ENCODE results near the gene TPD52L1. TPM values are rescaled to one million over a fixed set of nuclear protein-coding genes. Genes with fewer than 3 reads are reported as not detected.

The TPD52L1 gene
- total and polyA plus RNA-seq, 2 of the 13 experiments (the other 11 are each of a cell fraction or from before 2014, with no cell fraction given) = 0.49 to 0.53 TPM

- DNase-seq (ENCODE audit: low spot score) = no peak
- Histone ChIP-seq H3K4me3 (replicated peaks in 1 of 3; ENCODE audit: insufficient read depth in 1 of 3, low read depth in 2 of 3, low read length in 3 of 3) (no peak overlapping the region), H3K9ac (ENCODE audit: insufficient read depth, low read depth, low read length) (no peak overlapping the region), H3K27me3 (ENCODE audit: control insufficient read depth in 1 of 2, insufficient read depth in 2 of 2, low read length in 2 of 2) (no peaks in the 10 kb centered on the region), H3K36me3 (replicated peaks in 1 of 2; ENCODE audit: control insufficient read depth in 1 of 2, insufficient read depth in 2 of 2, low read length in 2 of 2) (peaks cover 10 to 45% of the 10 kb centered on the region in 2 experiments), H2AFZ (ENCODE audit: low read length) (no peak overlapping the region), H3K4me2 (ENCODE audit: low read depth, low read length) (no peak overlapping the region), H4K20me1 (ENCODE audit: insufficient read depth, low read length) (no peaks in the 10 kb centered on the region), H3K79me2 (ENCODE audit: insufficient read depth, low read length) (no peaks in the 10 kb centered on the region), H3K9me3 (ENCODE audit: low read length) (no peaks in the 10 kb centered on the region), H3K27ac (ENCODE audit: extremely low read length, insufficient read depth, low read length) (no peak overlapping the region), H3K4me1 (ENCODE audit: insufficient read depth, low read length) (no peaks in the 10 kb centered on the region)
- intact Hi-C loops (cut with micrococcal nuclease; ENCODE audit: unreplicated experiment) = no loop called here
- TF ChIP-seq REST (IDR thresholded peaks at IDR 0.05; ENCODE audit: borderline replicate concordance in 1 of 2, low read depth in 1 of 2, low read length in 2 of 2) (no peak), ATRX (CRISPR knock-in tag; IDR thresholded peaks at IDR 0.05; ENCODE audit: borderline replicate concordance) (no peak), TRIM24 (CRISPR knock-in tag; IDR thresholded peaks at IDR 0.05) (no peak), ZNF382 (CRISPR knock-in tag; IDR thresholded peaks at IDR 0.05; ENCODE audit: borderline replicate concordance) (no peak), IRF2 (CRISPR knock-in tag; IDR thresholded peaks at IDR 0.05) (no peak), PAWR (CRISPR knock-in tag; IDR thresholded peaks at IDR 0.05; ENCODE audit: borderline replicate concordance) (no peak), ATF5 (CRISPR knock-in tag; IDR thresholded peaks at IDR 0.05; ENCODE audit: low read depth) (no peak), ZNF605 (CRISPR knock-in tag; IDR thresholded peaks at IDR 0.05) (no peak), NFRKB (IDR thresholded peaks at IDR 0.05) (no peak), ISL2 (CRISPR knock-in tag; IDR thresholded peaks at IDR 0.05) (no peak), ZFP36L1 (CRISPR knock-in tag; IDR thresholded peaks at IDR 0.05) (no peak)
- ATAC-seq = no peak
- in situ Hi-C loops (cut with HindIII; ENCODE audit: extremely low pct_ligation_motif_present, low pct_unique_long_range_greater_than_20kb) = no loop called here
- WGBS (ENCODE audit: low lambda C conversion rate) = 97% methylated on average over 3 of the region's 3 CpGs
- no peak for FAIRE-seq
- BruUV-seq (replicated peaks) = no TSS peak
- ChIA-PET POLR2A (no interaction called here), CTCF (ENCODE audit: low intra/inter-chr PET ratio, low total read pairs) (no interaction called here)
These were observed 122.2 kb downstream of the TPD52L1 start for GRCh38 chr6:125275779-125276178.
